Endothelial cell of umbilical vein (primary cell): ENCODE data around the gene MYO9A. TPM values are rescaled to one million over a fixed set of nuclear protein-coding genes. Genes with fewer than 3 reads are reported as not detected.

Experiments used
- BruUV-seq: library from RNA; stranded (reverse); fragments of 400-500 nt; replicated peaks from 2 replicates; lab custom pipeline; 2021; lab: Mats Ljungman, UMichigan
- CTCF ChIA-PET: fragments of 300-600, 350-600 bp; sonication (Branson Sonifier 250); formaldehyde crosslinking; loops from one replicate; lab custom pipeline; 2021; ENCODE audit warnings: antibody characterized with exemption, inconsistent platforms; lab: Charles Lee
- POLR2A ChIA-PET: fragments of 300-600, 350-600 bp; sonication (Branson Sonifier 250); formaldehyde crosslinking; loops from one replicate; lab custom pipeline; 2021; ENCODE audit warnings: antibody characterized with exemption, inconsistent platforms; lab: Charles Lee
- DNase-seq: peaks from one replicate; pipeline ENCODE4 v3.0.0-alpha.2; 2011; ENCODE audit warnings: low read depth, low spot score
- FAIRE-seq: peaks from 2 replicates; lab custom pipeline; 2011; peaks lifted over from hg19 to GRCh38; lab: Jason Lieb, UNC
- H2AFZ ChIP-seq: 2 replicates; pipeline ENCODE4 v1.6.0; 2012; ENCODE audit warnings: low read depth, low read length, control low read depth, inconsistent platforms
- H3K27ac ChIP-seq: 2 replicates; pipeline ENCODE4 v1.5.1; 2011; ENCODE audit warnings: low read depth, mild to moderate bottlenecking, control low read depth, low read length, moderate library complexity; ENCODE audit not compliant: insufficient read depth
- H3K27me3 ChIP-seq, 2 experiments: 2 replicates each; pipeline versions ENCODE4 v1.6.0 to v1.6.1; 2011; ENCODE audit warnings: low read length in 2 of 2, mixed read lengths in 1 of 2; ENCODE audit not compliant: control insufficient read depth in 2 of 2, insufficient read depth in 2 of 2
- H3K36me3 ChIP-seq, 2 experiments: 2 replicates in 1 of 2; 3 replicates in 1 of 2; pipeline ENCODE4 v1.5.1; 2011; ENCODE audit warnings: low read length in 2 of 2, mild to moderate bottlenecking in 1 of 2, moderate library complexity in 1 of 2; ENCODE audit not compliant: control insufficient read depth in 2 of 2, insufficient read depth in 2 of 2; ENCODE audit errors: extremely low read depth in 1 of 2
- H3K4me1 ChIP-seq: 3 replicates; pipeline ENCODE4 v1.5.1; 2011; ENCODE audit warnings: mild to moderate bottlenecking, low read length; ENCODE audit not compliant: control insufficient read depth, insufficient read depth; ENCODE audit errors: extremely low read depth
- H3K4me2 ChIP-seq: 2 replicates; pipeline ENCODE4 v1.6.1; 2011; ENCODE audit warnings: low read length, control low read depth, mixed read lengths; ENCODE audit not compliant: insufficient read depth
- H3K4me3 ChIP-seq, 3 experiments: fragments of 200-600 bp in 1 of 3; sonication (generic), shearing (Covaris generic) in 1 of 3; replicated peaks in 1 of 3; 2 replicates each; pipeline ENCODE4 v1.5.1; 2011 to 2016; ENCODE audit warnings: control low read depth in 3 of 3, low read length in 3 of 3, mild to moderate bottlenecking in 2 of 3, inconsistent platforms in 1 of 3, low read depth in 1 of 3, moderate library complexity in 1 of 3; ENCODE audit not compliant: insufficient read depth in 1 of 3
- H3K79me2 ChIP-seq: 2 replicates; pipeline ENCODE4 v1.6.0; 2012; ENCODE audit warnings: low read length, inconsistent platforms; ENCODE audit not compliant: control insufficient read depth, insufficient read depth
- H3K9ac ChIP-seq: replicated peaks from 2 replicates; pipeline ENCODE3; 2011; ENCODE audit warnings: low read length, control low read depth; ENCODE audit not compliant: insufficient read depth; ENCODE audit errors: extremely low read depth
- H3K9me1 ChIP-seq: replicated peaks from 3 replicates; pipeline ENCODE4 v1.6.0; 2011; ENCODE audit warnings: mild to moderate bottlenecking, low read length; ENCODE audit not compliant: control insufficient read depth, insufficient read depth; ENCODE audit errors: extremely low read depth
- H3K9me3 ChIP-seq: replicated peaks from 2 replicates; pipeline ENCODE4 v1.5.1; 2012; ENCODE audit warnings: low read length, inconsistent platforms; ENCODE audit not compliant: control insufficient read depth, insufficient read depth
- H4K20me1 ChIP-seq: replicated peaks from 2 replicates; pipeline ENCODE3; 2011; ENCODE audit warnings: mild to moderate bottlenecking, low read length; ENCODE audit not compliant: control insufficient read depth, insufficient read depth; ENCODE audit errors: extremely low read depth
- CTCF ChIP-seq, 2 donors: IDR thresholded peaks; 1 replicate in 1 of 2; 2 replicates in 1 of 2; pipeline ENCODE4 v1.5.1; 2011; ENCODE audit warnings: low read length in 2 of 2, mild to moderate bottlenecking in 2 of 2, moderate library complexity in 2 of 2, control low read depth in 1 of 2, inconsistent platforms in 1 of 2, low read depth in 1 of 2; ENCODE audit not compliant: insufficient read depth in 1 of 2; ENCODE audit errors: extremely low read depth in 1 of 2
- EZH2 ChIP-seq: IDR thresholded peaks from 2 replicates; pipeline ENCODE4 v1.6.1; 2012; ENCODE audit warnings: borderline replicate concordance, low read depth, mild to moderate bottlenecking, moderate library complexity, low read length, inconsistent platforms; ENCODE audit not compliant: severe bottlenecking
- FOS ChIP-seq: IDR thresholded peaks from 2 replicates; pipeline ENCODE4 v1.6.1; 2011; ENCODE audit warnings: mild to moderate bottlenecking, low read length, moderate library complexity, borderline replicate concordance; ENCODE audit not compliant: insufficient read depth
- GATA2 ChIP-seq: IDR thresholded peaks from 2 replicates; pipeline ENCODE4 v1.7.0; 2011; ENCODE audit warnings: low read depth, mild to moderate bottlenecking, moderate library complexity, mixed read lengths, low read length; ENCODE audit not compliant: insufficient read length, insufficient read depth
- JUN ChIP-seq: IDR thresholded peaks from 2 replicates; pipeline ENCODE4 v1.6.1; 2011; ENCODE audit warnings: borderline replicate concordance, low read depth; ENCODE audit not compliant: insufficient read length, insufficient read depth
- MAX ChIP-seq: IDR thresholded peaks from 2 replicates; pipeline ENCODE4 v1.6.1; 2011; ENCODE audit not compliant: insufficient read depth, insufficient read length
- MYC ChIP-seq: IDR thresholded peaks from one replicate; pipeline ENCODE4 v1.6.1; 2011; ENCODE audit warnings: mild to moderate bottlenecking, low read depth, low read length
- POLR2A ChIP-seq: IDR thresholded peaks from 2 replicates; pipeline ENCODE4 v1.6.1; 2012; ENCODE audit warnings: low read depth, mild to moderate bottlenecking, control low read depth, low read length
- POLR2AphosphoS5 ChIP-seq: IDR thresholded peaks from 2 replicates; pipeline ENCODE4 v1.6.1; 2012; ENCODE audit warnings: low read depth, mild to moderate bottlenecking, control low read depth, low read length, moderate library complexity; ENCODE audit not compliant: insufficient read depth
- dilution Hi-C: fragments of 300-500 bp; cut with MboI; formaldehyde crosslinking; loops from one replicate; pipeline ENCODE4 v1.15.0; 2019; ENCODE audit warnings: low sequenced_read_pairs; ENCODE audit not compliant: extremely low pct_ligation_motif_present
- intact Hi-C: fragments of 100-400 bp; cut with micrococcal nuclease; formaldehyde crosslinking; loops from one replicate; pipeline ENCODE4 v1.10.0; 2022
- polyA plus RNA-seq, 4 experiments: library from polyadenylated mRNA; depleted of rRNA in 3 of 4; stranded (reverse) in 3 of 4; unstranded in 1 of 4; fragments of >200 nt; gene quantifications; 2 replicates each; pipeline versions ENCODE4 v1.2.1 to v1.2.3, GENCODE V29; 2011 to 2012; ENCODE audit warnings: missing spikeins in 1 of 4
- total RNA-seq: library from RNA; stranded (reverse); gene quantifications from 2 replicates; pipeline ENCODE4 v1.2.3, GENCODE V29; 2021

Gene MYO9A
- total and polyA plus RNA-seq, 2 donors (not counting 3 experiments of a cell fraction or from before 2014, with no cell fraction given): 6.4 to 30.3 TPM

- Histone ChIP-seq H3K27ac (no peak overlapping the region), H3K9ac (no peak overlapping the region), H3K9me3 (no peaks in the 10 kb centered on the region), H3K79me2 (no peaks in the 10 kb centered on the region), H4K20me1 (no peaks in the 10 kb centered on the region), H3K4me1 (no peaks in the 10 kb centered on the region), H3K9me1 (no peaks in the 10 kb centered on the region), H3K36me3 (no peaks in the 10 kb centered on the region), H3K4me2 (no peak overlapping the region), H3K27me3 (no peaks in the 10 kb centered on the region), H3K4me3 (no peak overlapping the region), H2AFZ (no peak overlapping the region)
- no peak for DNase-seq
- dilution Hi-C loops: no loop called here
- TF ChIP-seq CTCF (IDR thresholded peaks at IDR 0.05; ENCODE audit: extremely low read depth in 1 of 2, insufficient read depth in 1 of 2, low read depth in 1 of 2, low read length in 2 of 2): no peak
- TF ChIP-seq FOS: no peak
- no peak for TF ChIP-seq MYC
- no peak for TF ChIP-seq GATA2
- no peak for TF ChIP-seq POLR2AphosphoS5
- no peak for TF ChIP-seq POLR2A
- BruUV-seq: no TSS peak
- ChIA-PET CTCF (interaction anchor here (0.9 to 1.5 kb wide), 3 partner anchors 13 to 31 kb away, joined by 3 read pairs; no protein-coding TSS in a partner anchor), POLR2A (no interaction called here)
- intact Hi-C loops: no loop called here
- FAIRE-seq: no peak
Observed at GRCh38 chr15:71973366-71973765, 144.6 kb downstream of the MYO9A start.

- BruUV-seq: no TSS peak
- dilution Hi-C loops: no loop called here
- FAIRE-seq (no peak), DNase-seq (no peak)
- TF ChIP-seq MYC (no peak), POLR2AphosphoS5 (no peak), MAX (no peak), FOS (no peak), EZH2 (no peak), JUN (no peak), POLR2A (no peak), GATA2 (no peak), CTCF (IDR thresholded peaks at IDR 0.05; ENCODE audit: extremely low read depth in 1 of 2, insufficient read depth in 1 of 2, low read depth in 1 of 2, low read length in 2 of 2) (no peak)
- Histone ChIP-seq H3K4me3 (no peak overlapping the region), H3K9me1 (no peaks in the 10 kb centered on the region), H3K36me3 (no peaks in the 10 kb centered on the region), H3K9me3 (no peaks in the 10 kb centered on the region), H2AFZ (no peak overlapping the region), H3K27me3 (no peaks in the 10 kb centered on the region), H3K4me2 (no peak overlapping the region), H3K9ac (no peak overlapping the region), H3K27ac (no peak overlapping the region), H3K4me1 (no peaks in the 10 kb centered on the region), H4K20me1 (no peaks in the 10 kb centered on the region), H3K79me2 (no peaks in the 10 kb centered on the region)
- CTCF ChIA-PET: interaction anchor here (1.5 kb wide), 1 partner anchor 13 kb away, joined by 3 read pairs; no protein-coding TSS in a partner anchor
- POLR2A ChIA-PET: no interaction called here
- intact Hi-C loops: no loop called here
Observed at GRCh38 chr15:71971905-71972304, 146.0 kb downstream of the MYO9A start.
